Activated CD8-positive, alpha-beta T cell treated with anti-CD3 and anti-CD28 coated beads for 36 hours (primary cell): Measurements from ENCODE around the gene SRSF3. TPM values are rescaled to one million over a fixed set of nuclear protein-coding genes. Genes with fewer than 3 reads are reported as not detected.
"Not testable (repeated sequence)": the region's sequence is repeated elsewhere in the genome, so short reads cannot be mapped to it uniquely, and the experiment has no call there.

Source experiments
- ATAC-seq: fragments of 200-7000 bp; cut with Tn5 transposase; one replicate; pipeline ENCODE4 v1.10.0; 2021; ENCODE audit warnings: mild to moderate bottlenecking, moderate library complexity
- CTCF ChIA-PET: fragments of 350-600 bp; sonication (Branson Sonifier 250); formaldehyde crosslinking; loops from one replicate; lab custom pipeline; 2021; ENCODE audit warnings: antibody characterized with exemption; lab: Charles Lee
- POLR2A ChIA-PET: fragments of 350-600 bp; sonication (Branson Sonifier 250); formaldehyde crosslinking; loops from one replicate; lab custom pipeline; 2021; ENCODE audit warnings: antibody characterized with exemption; lab: Charles Lee
- DNase-seq: peaks from one replicate; pipeline ENCODE4 v3.0.0-alpha.2; 2020
- H3K27ac Mint-ChIP-seq: one replicate; pipeline ENCODE4 v1.8.0; 2021; ENCODE audit warnings: mild to moderate bottlenecking, mixed read lengths
- H3K27me3 Mint-ChIP-seq: one replicate; pipeline ENCODE4 v1.8.0; 2021; ENCODE audit warnings: mixed read lengths
- H3K36me3 Mint-ChIP-seq: one replicate; pipeline ENCODE4 v1.8.0; 2021; ENCODE audit warnings: low read depth, mixed read lengths
- H3K4me1 Mint-ChIP-seq: one replicate; pipeline ENCODE4 v1.8.0; 2021; ENCODE audit warnings: low read depth, mixed read lengths
- H3K4me3 Mint-ChIP-seq: one replicate; pipeline ENCODE4 v1.8.0; 2021; ENCODE audit warnings: mild to moderate bottlenecking, moderate library complexity, mixed read lengths
- H3K9me3 Mint-ChIP-seq: one replicate; pipeline ENCODE4 v1.8.0; 2021; ENCODE audit warnings: mixed read lengths
- intact Hi-C: fragments of 100-400 bp; cut with micrococcal nuclease; formaldehyde crosslinking; loops from one replicate; pipeline ENCODE4 v1.10.0; 2022
- total RNA-seq, 2 experiments: library from RNA; stranded (reverse); gene quantifications; one replicate each; pipeline ENCODE4 v1.2.3, GENCODE V29; 2021
- TF ChIP-seq, protein P1 (sequence below): fragments of 200-600 bp; IDR thresholded peaks from one replicate; pipeline ENCODE4 v1.8.0; 2022; ENCODE audit warnings: antibody characterized with exemption, mild to moderate bottlenecking

The SRSF3 gene
- total RNA-seq, 2 experiments from 2014 or later = 402 to 404 TPM

GRCh38 chr6:36649086-36649485, 54.9 kb downstream of the SRSF3 start:
- TF ChIP-seq, protein P1, sequence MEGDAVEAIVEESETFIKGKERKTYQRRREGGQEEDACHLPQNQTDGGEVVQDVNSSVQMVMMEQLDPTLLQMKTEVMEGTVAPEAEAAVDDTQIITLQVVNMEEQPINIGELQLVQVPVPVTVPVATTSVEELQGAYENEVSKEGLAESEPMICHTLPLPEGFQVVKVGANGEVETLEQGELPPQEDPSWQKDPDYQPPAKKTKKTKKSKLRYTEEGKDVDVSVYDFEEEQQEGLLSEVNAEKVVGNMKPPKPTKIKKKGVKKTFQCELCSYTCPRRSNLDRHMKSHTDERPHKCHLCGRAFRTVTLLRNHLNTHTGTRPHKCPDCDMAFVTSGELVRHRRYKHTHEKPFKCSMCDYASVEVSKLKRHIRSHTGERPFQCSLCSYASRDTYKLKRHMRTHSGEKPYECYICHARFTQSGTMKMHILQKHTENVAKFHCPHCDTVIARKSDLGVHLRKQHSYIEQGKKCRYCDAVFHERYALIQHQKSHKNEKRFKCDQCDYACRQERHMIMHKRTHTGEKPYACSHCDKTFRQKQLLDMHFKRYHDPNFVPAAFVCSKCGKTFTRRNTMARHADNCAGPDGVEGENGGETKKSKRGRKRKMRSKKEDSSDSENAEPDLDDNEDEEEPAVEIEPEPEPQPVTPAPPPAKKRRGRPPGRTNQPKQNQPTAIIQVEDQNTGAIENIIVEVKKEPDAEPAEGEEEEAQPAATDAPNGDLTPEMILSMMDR = no peak
- Mint-ChIP-seq H3K4me3 (no peak overlapping the region), H3K4me1 (no peaks in the 10 kb centered on the region), H3K27me3 (peaks cover 5% of the 10 kb centered on the region), H3K9me3 (no peaks in the 10 kb centered on the region), H3K36me3 (no peaks in the 10 kb centered on the region), H3K27ac (no peak overlapping the region)
- ATAC-seq (no peak), DNase-seq (no peak)
- CTCF ChIA-PET = no interaction called here
- intact Hi-C loops = no loop called here
- POLR2A ChIA-PET = no interaction called here

DNA sequence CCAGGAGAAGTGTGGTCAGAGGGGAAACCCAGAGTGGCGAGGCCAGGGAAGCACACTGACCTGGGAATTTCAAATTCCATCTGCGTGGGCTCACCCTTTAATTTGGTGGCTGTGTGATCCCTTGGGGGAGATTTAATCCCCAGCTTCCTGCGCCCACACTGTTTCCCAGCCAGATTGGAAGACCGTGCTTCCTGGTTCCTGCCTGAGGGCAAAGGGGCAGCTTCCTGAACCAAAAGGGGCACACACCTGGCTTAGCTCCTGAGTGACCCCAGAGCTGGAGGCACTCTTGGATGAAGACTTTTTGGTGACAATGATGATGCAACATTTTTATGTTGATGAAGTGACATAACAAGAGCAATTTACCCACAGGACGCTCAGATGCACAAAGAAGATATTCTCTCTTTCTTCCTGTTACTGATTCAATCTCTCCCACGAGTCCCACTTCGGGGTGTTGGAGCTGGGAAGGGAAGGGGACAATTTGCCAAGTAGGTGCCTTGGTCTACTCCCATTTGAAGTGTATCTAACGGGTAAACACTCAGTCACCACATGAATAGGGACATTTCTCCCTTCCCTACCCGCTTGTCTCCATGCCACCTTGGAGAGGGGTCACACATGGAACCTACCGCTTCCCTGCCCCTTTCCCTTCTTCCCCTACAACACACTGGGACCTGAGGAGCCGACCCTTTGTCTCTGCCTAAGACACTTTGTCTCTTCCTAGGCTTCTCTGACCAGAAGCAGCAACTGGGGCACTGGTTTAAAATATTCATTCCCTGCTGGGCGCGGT, 55.7 kb downstream of the SRSF3 start:
- intact Hi-C loops = no loop called here
- ATAC-seq (no peak), DNase-seq (no peak)
- CTCF ChIA-PET = no interaction called here
- no peaks in the 10 kb centered on the region for H3K9me3 Mint-ChIP-seq
- H3K27ac Mint-ChIP-seq = no peak overlapping the region
- H3K27me3 Mint-ChIP-seq = peaks cover 5% of the 10 kb centered on the region
- no peaks in the 10 kb centered on the region for H3K36me3 Mint-ChIP-seq
- no peaks in the 10 kb centered on the region for H3K4me1 Mint-ChIP-seq
- TF ChIP-seq, protein P1 = no peak
- no peak overlapping the region for H3K4me3 Mint-ChIP-seq
- POLR2A ChIA-PET = no interaction called here

DNA sequence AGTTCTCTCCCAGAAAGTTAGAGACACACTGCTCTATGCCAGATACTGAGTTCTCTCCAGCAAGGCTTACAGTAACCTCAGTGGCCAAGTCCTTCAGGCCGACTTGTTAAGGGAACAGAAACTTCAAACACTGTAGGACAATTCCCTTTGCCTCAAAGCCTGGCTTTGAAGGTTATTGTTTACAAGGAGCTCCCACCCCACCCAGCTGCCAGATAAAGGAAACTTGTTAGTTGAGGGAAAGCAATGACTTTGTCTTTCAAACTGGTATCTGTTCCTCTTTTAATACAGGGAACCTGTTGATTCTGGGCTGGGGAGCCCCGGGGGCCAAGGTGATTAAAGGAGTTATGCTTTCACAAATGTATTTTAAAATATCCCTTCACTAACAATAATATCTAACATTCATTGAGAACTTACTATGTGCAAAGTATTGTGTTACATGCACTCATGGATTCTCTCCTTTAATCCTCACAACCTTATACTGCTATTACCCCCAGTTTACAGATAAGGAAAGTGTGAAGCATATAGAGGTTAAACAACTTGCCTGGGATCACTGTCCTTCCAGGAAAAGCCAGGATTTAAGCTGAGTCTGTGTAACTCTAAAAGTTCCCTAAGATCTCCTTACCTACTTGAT, 56.8 kb downstream of the SRSF3 start:
- POLR2A ChIA-PET = no interaction called here
- CTCF ChIA-PET = interaction anchor here (1.2 to 1.4 kb wide), 2 partner anchors 27 to 35 kb away, joined by 3 read pairs; no protein-coding TSS in a partner anchor
- Mint-ChIP-seq H3K27me3 (peaks cover 8% of the 10 kb centered on the region), H3K9me3 (no peaks in the 10 kb centered on the region), H3K36me3 (no peaks in the 10 kb centered on the region), H3K4me1 (peaks cover 5% of the 10 kb centered on the region), H3K27ac (no peak overlapping the region), H3K4me3 (no peak overlapping the region)
- DNase-seq (no peak), ATAC-seq (no peak)
- TF ChIP-seq, protein P1 = no peak
- intact Hi-C loops = no loop called here

DNA sequence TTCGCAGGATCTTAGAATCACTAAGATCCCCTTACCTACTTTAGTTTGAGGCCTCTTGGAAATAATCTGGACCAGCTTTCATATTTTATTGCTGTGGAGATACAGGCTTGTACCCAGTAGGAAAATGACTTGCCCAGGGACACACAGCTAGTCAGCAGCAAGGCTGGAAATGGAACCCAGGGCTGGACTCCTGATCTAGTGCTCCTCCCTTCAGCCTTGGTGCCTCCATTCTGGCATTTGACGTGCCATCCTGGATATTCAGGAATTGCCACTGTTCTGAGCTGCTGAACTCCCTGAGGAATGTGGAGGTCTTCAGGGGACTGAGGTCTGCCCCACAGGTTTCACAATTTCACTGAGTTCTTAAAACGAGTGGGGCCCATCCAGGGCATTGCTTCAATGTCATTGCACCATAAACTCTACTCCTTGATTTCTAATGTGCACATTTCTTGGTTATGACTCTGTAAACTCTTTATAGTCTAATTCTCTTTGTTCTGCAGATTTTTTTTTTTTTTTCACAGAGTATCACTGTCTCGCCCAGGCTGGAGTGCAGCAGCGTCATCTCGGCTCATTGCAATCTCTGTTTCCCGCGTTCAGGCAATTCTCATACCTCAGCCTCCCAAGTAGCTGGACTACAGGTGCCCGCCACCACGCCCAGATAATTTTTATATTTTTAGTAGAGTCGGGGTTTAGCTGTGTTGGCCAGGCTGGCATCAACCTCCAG, 57.7 kb downstream of the SRSF3 start:
- ATAC-seq = no peak
- Mint-ChIP-seq H3K4me3 (no peak overlapping the region), H3K4me1 (peaks cover 5% of the 10 kb centered on the region), H3K9me3 (no peaks in the 10 kb centered on the region), H3K27ac (no peak overlapping the region), H3K27me3 (peaks cover 12% of the 10 kb centered on the region), H3K36me3 (no peaks in the 10 kb centered on the region)
- intact Hi-C loops = no loop called here
- ChIA-PET POLR2A (interaction anchor here (0.6 kb wide), 1 partner anchor 84 kb away, joined by 3 read pairs; no protein-coding TSS in a partner anchor), CTCF (interaction anchor here (1.2 to 1.4 kb wide), 2 partner anchors 27 to 36 kb away, joined by 3 read pairs; no protein-coding TSS in a partner anchor)
- TF ChIP-seq, protein P1 = no peak
- DNase-seq = no peak

- ATAC-seq, H3K4me1 Mint-ChIP-seq, H3K9me3 Mint-ChIP-seq, H3K36me3 Mint-ChIP-seq, H3K27ac Mint-ChIP-seq, H3K4me3 Mint-ChIP-seq, intact Hi-C loops, DNase-seq: not testable (repeated sequence)
- H3K27me3 Mint-ChIP-seq = peaks cover 18% of the 10 kb centered on the region
- ChIA-PET CTCF (interaction anchor here (0.8 to 1.3 kb wide), 2 partner anchors 14 to 105 kb away, joined by 3 read pairs; no protein-coding TSS in a partner anchor), POLR2A (interaction anchor here (0.8 to 1.3 kb wide), 2 partner anchors 11 to 55 kb away, joined by 3 to 4 read pairs; no protein-coding TSS in a partner anchor)
Observed at GRCh38 chr6:36654469-36654868, 60.3 kb downstream of the SRSF3 start.
